ENCODE data around the gene OR10V1.
"Not testable (repeated sequence)": the region's sequence is repeated elsewhere in the genome, so short reads cannot be mapped to it uniquely, and the experiment has no call there.

OR10V1 gene

GRCh38 chr11:59710136-59710847 is 3.4 kb downstream of the OR10V1 start:
- no peak for DNase-seq (ENCODE audit: low read depth in 2 of 2)

- no peak for DNase-seq (ENCODE audit: low read depth in 2 of 2)
Observed at GRCh38 chr11:59708537-59708936, 5.1 kb downstream of the OR10V1 start.

GRCh38 chr11:59707371-59707770 is 6.3 kb downstream of the OR10V1 start:
- no peak for DNase-seq (ENCODE audit: low read depth in 2 of 2)

DNA sequence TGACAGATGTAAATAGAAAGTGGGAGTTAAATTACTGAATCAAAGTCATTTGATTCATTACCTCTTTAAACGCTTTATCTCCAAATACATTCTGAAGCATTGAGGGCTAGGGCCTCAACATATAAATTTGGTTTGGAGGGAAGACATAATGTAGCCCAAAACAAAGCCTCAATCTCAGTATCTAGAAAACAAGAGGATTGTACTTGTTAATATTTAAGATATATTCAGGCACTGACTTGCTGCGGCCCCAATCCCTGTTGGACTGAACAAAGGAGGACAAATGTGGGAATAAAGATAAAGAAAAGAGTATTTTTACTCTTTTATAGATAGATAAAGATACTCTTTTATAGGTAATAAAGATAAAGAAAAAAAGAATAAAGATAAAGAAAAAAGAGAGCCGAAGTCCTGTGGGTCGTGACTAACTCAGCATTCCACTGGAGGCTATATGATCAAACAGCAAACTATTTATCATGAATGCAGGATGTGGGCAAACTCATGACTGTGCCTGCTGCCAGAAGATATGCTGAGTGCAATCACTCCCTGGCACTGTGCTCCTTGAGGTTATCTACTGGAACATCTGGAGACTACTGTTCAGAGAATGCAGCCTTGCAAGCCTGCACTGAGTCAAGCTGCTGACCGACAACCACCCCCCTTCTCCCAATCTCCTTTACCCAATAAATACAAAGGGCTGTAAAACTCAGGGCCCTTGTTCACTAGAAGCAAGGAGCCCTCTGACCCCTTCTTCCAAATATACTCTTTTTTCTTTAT is 6.9 kb downstream of the OR10V1 start:
- DNase-seq (ENCODE audit: low read depth in 2 of 2), result no peak

DNA sequence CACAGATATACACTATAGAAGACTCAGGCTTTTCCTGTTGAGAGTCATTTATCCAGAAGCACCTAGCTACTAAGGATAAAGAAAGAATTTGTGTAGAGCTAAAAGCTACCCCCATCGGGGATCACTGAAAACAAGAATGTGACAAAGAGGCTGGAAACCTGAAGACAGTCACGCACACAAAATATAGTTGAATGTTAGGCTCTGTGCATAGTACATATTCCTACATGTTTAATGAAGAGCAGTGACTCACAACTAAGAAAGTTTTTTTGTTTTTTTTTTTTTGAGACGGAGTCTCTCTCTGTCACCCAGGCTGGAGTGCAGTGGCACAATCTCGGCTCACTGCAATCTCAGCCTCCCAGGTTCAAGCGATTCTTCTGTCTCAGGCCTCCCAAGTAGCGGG is 8.4 kb downstream of the OR10V1 start:
- no peak for DNase-seq (ENCODE audit: low read depth in 2 of 2)

DNA sequence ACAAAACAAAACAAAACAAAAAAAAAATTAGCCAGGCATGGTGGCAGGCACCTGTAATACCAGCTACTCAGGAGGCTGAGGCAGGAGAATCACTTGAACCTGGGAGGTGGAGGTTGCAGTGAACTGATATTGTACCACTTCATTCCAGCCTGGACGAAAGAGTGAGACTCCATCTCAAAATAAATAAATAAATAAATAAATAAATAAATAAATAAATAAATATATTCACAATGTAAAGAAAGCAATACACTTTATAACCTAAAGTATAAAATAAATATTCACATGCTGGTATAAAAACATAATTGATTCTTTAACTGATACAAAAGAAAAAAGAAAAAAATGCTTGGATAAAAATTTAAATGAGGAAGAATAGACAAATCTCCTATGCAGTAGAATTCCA is 10.1 kb downstream of the OR10V1 start:
- not testable (repeated sequence) for DNase-seq (ENCODE audit: low read depth in 2 of 2)

GRCh38 chr11:59700157-59700556 is 13.5 kb downstream of the OR10V1 start:
- not testable (repeated sequence) for DNase-seq (ENCODE audit: low read depth in 2 of 2)

DNA sequence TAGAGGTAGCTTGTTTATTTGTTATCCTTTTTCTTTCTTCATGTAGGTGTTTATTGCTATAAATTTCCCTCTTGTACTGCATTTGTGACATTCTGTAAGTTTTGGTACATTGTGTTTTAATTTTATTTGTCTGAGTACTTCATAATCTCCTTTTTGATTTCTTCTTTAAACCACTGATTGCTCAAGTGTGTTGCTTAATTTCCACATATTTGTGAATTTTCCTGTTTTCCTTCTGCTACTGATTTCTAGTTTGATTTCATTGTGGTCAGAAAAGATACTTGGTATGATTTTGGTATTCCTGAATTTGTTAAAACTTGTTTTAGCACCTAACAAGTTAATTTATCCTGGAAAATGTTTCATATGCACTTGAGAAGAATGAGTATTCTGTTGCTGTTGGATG is 15.1 kb downstream of the OR10V1 start:
- no peak for DNase-seq (ENCODE audit: low read depth in 2 of 2)

- DNase-seq (ENCODE audit: low read depth in 2 of 2), result no peak
Observed at GRCh38 chr11:59692915-59693314, 20.7 kb downstream of the OR10V1 start.

GRCh38 chr11:59691156-59691555 is 22.5 kb downstream of the OR10V1 start:
- no peak for DNase-seq (ENCODE audit: low read depth in 2 of 2)

DNA sequence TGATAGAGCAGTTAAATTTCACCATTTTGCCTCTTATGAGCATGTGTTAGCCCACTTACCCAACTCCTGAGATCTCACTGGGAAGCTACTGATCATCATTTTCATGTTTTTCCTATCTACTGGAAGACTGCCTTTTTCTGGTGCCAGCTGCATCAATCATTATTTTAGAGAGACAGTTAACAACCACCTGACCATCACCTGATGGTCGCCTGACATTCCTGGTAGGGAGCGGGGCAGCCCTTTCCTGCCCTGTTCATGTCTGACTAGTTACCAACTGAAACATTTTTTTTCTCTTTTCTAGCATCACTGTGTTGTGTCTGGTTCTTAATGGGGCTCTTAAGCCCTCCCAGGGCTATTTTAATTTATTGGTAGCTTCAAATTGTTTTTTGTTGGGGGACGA is 24.6 kb downstream of the OR10V1 start:
- no peak for DNase-seq (ENCODE audit: low read depth in 2 of 2)

DNA sequence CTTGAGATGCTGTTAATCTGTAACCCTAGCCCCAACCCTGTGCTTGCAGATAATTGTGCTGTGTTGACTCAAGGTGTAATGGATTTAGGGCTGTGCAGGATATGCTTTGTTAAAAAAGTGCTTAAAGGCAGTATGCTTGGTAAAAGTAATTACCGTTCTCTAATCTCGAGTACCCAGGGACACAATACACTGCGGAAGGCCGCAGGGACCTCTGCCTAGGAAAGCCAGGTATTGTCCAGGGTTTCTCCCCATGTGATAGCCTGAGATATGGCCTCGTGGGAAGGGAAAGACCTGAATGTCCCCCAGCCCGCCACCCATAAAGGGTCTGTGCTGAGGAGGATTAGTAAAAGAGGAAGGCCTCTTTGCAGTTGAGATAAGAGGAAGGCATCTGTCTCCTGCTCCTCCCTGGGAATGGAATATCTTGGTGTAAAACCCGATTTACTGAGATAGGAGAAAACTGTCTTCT is 32.4 kb downstream of the OR10V1 start:
- not testable (repeated sequence) for DNase-seq (ENCODE audit: low read depth in 2 of 2)

DNA sequence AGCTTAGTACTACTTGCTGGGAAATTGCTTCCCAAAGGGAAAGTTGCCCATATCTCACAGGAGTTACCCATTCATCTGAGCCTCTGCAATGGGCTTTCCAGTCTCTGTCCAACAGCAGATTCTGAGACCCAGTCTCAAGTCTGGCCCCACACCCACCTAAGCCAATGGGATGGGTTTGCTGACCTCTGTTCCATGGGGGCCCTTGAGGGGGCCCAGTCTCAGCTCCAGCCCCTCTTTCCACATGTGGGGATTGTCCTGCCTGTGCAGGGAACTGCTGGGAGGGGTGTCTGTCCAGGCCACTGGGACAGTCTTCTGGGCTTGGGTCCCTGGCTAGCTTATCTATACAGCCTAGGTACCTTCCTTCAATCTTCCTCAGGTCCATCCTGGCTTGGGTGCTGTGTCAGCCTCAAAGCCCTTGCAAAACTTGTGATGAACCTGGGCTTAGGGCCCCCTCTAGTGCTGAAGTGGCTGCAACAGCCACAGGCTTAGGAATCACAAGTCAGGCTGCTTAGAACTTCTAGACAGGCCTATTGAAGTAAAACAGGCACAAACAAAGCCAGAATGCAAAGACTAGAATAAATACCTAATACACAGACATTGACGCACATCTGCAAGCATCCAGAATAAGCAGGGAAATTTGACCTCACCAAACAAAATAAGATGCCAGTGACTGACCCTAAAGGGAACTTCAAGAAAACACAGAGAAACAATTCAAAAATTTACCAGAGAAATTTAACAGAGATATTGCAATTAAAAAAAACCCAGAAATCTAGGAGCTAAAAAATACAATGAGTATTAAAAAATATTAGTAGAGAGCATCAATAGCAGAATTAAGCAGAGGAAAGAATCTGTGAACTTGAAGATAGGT is 33.1 kb downstream of the OR10V1 start:
- DNase-seq (ENCODE audit: low read depth in 2 of 2), result peak; percentile 36 to 42

DNA sequence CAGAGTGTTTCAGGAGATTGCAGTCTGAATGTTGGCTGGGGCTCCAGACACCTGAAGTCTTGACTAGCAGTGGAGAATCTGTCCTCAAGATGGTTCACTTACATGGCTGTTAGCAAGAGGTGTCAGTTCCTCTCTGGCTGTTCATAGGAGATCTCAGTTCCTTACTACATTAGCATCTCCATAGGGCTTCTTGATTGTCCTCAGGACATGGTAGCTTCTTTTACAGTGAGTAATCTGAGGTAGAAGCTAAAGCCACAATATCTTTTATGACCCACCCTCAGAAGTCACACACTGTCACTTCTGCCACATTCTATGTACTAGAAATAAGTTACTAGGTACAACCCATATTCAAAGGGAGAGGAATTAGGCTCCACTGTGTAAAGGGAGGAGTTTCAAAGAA is 34.3 kb downstream of the OR10V1 start:
- no peak for DNase-seq (ENCODE audit: low read depth in 2 of 2)

- no peak for DNase-seq (ENCODE audit: low read depth in 2 of 2)
Observed at GRCh38 chr11:59678813-59679165, 34.9 kb downstream of the OR10V1 start.

- DNase-seq (ENCODE audit: low read depth in 2 of 2), result no peak
Observed at GRCh38 chr11:59678118-59678812, 35.4 kb downstream of the OR10V1 start.

DNA sequence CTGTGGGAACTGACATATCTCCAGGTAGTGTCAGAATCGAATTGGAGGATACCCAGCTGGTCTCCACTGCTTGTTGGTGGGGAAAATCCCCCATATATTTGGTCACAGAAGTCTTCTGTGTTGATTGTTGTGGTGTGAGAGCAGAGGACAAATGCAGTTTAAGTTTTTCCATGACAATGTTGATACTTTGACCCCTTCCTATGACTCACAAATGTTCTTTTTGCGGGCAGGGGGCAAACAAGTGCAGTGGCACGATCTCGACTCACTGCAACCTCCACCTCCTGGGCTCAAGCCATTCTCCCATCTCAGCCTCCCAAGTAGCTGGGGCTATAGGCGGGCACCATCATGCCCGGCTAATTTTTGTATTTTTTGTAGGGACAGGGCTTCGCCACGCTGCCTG is 37.4 kb downstream of the OR10V1 start:
- no peak for DNase-seq (ENCODE audit: low read depth in 2 of 2)

DNA sequence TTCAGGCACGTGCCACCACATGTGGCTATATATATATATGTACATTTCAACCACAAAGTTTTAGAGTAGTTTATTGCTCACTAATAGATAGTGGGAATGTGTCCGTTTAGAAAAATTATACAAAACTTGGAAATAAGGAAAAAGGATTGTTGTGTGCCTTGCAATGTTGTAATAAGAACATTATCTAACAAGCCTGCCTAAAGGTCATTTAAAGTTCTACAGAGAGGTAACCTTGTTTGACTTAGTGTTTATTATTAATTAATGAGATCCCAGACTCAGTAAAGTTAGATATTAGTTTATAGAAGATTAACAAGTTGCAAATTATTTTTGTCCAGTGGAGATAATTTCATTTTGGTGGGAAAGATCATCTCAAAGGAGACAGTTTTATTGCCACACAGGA is 39.4 kb downstream of the OR10V1 start:
- no peak for DNase-seq (ENCODE audit: low read depth in 2 of 2)

- DNase-seq (ENCODE audit: low read depth in 2 of 2), result no peak
Observed at GRCh38 chr11:59673291-59673690, 40.4 kb downstream of the OR10V1 start.

- no peak for DNase-seq (ENCODE audit: low read depth in 2 of 2)
Observed at GRCh38 chr11:59671471-59671870, 42.2 kb downstream of the OR10V1 start.

- DNase-seq (ENCODE audit: low read depth in 2 of 2), result peak in 1 of 2 donors; percentile 24
Observed at GRCh38 chr11:59669611-59670009, 44.0 kb downstream of the OR10V1 start.

All from stimulated activated CD8-positive, alpha-beta memory T cell treated with anti-CD3 and anti-CD28 coated beads, Interleukin-7, amount 100 ng/mL, for 4 hours (primary cell).